ENCODE measurements around the gene POU2F1. TPM values are rescaled to one million over a fixed set of nuclear protein-coding genes. Genes with fewer than 3 reads are reported as not detected.

The POU2F1 gene
- total and polyA plus RNA-seq, 2 donors (not counting 3 experiments of a cell fraction or from before 2014, with no cell fraction given) = 6.0 to 12.9 TPM

DNA sequence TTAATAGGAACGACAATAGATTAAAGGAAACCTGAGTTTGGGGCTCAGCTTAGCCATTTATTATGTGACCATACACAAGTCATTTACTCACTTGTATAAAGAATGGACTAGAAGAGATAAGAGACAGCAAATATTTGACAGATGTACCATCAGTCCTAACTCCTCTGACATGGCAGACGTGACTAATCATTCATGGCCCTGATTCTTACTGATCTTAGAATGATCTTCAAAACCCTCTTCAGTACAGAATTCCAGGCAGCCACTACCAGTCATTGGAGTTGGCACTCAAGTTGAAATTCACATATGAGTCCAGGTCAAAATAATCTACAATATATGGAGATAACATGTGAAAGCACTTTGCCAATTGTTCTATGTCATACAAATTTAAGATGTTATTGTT is 21.0 kb upstream of the POU2F1 start:
- no peak for DNase-seq (ENCODE audit: low read depth, low spot score)
- Histone ChIP-seq H3K9me1 (replicated peaks; ENCODE audit: control insufficient read depth, extremely low read depth, insufficient read depth, low read length) (no peaks in the 10 kb centered on the region), H3K4me1 (ENCODE audit: control insufficient read depth, extremely low read depth, insufficient read depth, low read length) (peaks cover 6% of the 10 kb centered on the region), H2AFZ (ENCODE audit: low read depth, low read length) (no peak overlapping the region), H3K36me3 (ENCODE audit: control insufficient read depth in 2 of 2, extremely low read depth in 1 of 2, insufficient read depth in 2 of 2, low read length in 2 of 2) (no peaks in the 10 kb centered on the region), H3K4me3 (replicated peaks in 1 of 3; ENCODE audit: insufficient read depth in 1 of 3, low read depth in 1 of 3, low read length in 3 of 3) (no peak overlapping the region), H3K79me2 (ENCODE audit: control insufficient read depth, insufficient read depth, low read length) (no peaks in the 10 kb centered on the region), H3K27ac (ENCODE audit: insufficient read depth, low read depth, low read length) (no peak overlapping the region), H3K4me2 (ENCODE audit: insufficient read depth, low read length) (no peak overlapping the region), H3K27me3 (ENCODE audit: control insufficient read depth in 2 of 2, insufficient read depth in 2 of 2, low read length in 2 of 2) (peaks cover 9 to 15% of the 10 kb centered on the region in 2 experiments), H3K9me3 (replicated peaks; ENCODE audit: control insufficient read depth, insufficient read depth, low read length) (no peaks in the 10 kb centered on the region), H4K20me1 (replicated peaks; ENCODE audit: control insufficient read depth, extremely low read depth, insufficient read depth, low read length) (no peaks in the 10 kb centered on the region), H3K9ac (replicated peaks; ENCODE audit: extremely low read depth, insufficient read depth, low read length) (no peak overlapping the region)
- no TSS peak for BruUV-seq (replicated peaks)
- intact Hi-C loops (cut with micrococcal nuclease) = no loop called here
- TF ChIP-seq, protein P1, sequence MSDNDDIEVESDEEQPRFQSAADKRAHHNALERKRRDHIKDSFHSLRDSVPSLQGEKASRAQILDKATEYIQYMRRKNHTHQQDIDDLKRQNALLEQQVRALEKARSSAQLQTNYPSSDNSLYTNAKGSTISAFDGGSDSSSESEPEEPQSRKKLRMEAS (IDR thresholded peaks at IDR 0.05; ENCODE audit: insufficient read depth, insufficient read length) = no peak
- no peak for TF ChIP-seq EZH2 (IDR thresholded peaks at IDR 0.05; ENCODE audit: borderline replicate concordance, low read depth, low read length, severe bottlenecking)
- ChIA-PET CTCF (interaction anchor here (1.1 kb wide), 1 partner anchor 36 kb away, joined by 3 read pairs; no protein-coding TSS in a partner anchor), POLR2A (no interaction called here)
- no peak for FAIRE-seq
- dilution Hi-C loops (cut with MboI; ENCODE audit: extremely low pct_ligation_motif_present, low sequenced_read_pairs) = no loop called here

DNA sequence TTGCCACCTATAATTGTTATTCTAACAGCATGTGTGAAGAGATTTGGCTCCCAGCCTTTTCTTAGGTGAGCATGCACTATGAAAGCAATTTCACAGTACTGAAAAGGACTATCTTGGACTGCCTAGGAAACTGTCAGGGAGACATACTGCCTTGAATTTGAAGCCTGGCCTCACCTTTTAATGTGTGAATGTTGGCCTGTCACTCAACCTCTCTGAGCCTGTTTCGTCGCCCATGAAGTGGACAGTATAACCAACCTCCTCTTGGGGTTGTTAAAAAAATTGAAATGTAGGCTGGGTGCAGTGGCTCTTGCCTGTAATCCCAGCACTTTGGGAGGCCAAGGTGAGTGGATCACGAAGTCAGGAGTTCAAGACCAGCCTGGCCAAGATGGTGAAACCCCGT is 20.4 kb upstream of the POU2F1 start:
- FAIRE-seq (no peak), DNase-seq (ENCODE audit: low read depth, low spot score) (no peak)
- no peak overlapping the region for H3K27ac ChIP-seq (ENCODE audit: insufficient read depth, low read depth, low read length)
- no peaks in the 10 kb centered on the region for H3K9me3 ChIP-seq (replicated peaks; ENCODE audit: control insufficient read depth, insufficient read depth, low read length)
- dilution Hi-C loops (cut with MboI; ENCODE audit: extremely low pct_ligation_motif_present, low sequenced_read_pairs) (no loop called here), intact Hi-C loops (cut with micrococcal nuclease) (no loop called here)
- ChIA-PET POLR2A (no interaction called here), CTCF (no interaction called here)
- H3K4me1 ChIP-seq (ENCODE audit: control insufficient read depth, extremely low read depth, insufficient read depth, low read length) = peaks cover 6% of the 10 kb centered on the region
- no peak overlapping the region for H3K9ac ChIP-seq (replicated peaks; ENCODE audit: extremely low read depth, insufficient read depth, low read length)
- peaks cover 9 to 15% of the 10 kb centered on the region in 2 experiments for H3K27me3 ChIP-seq (ENCODE audit: control insufficient read depth in 2 of 2, insufficient read depth in 2 of 2, low read length in 2 of 2)
- H3K4me3 ChIP-seq (replicated peaks in 1 of 3; ENCODE audit: insufficient read depth in 1 of 3, low read depth in 1 of 3, low read length in 3 of 3) = no peak overlapping the region
- no TSS peak for BruUV-seq (replicated peaks)
- H3K79me2 ChIP-seq (ENCODE audit: control insufficient read depth, insufficient read depth, low read length) = no peaks in the 10 kb centered on the region
- H3K4me2 ChIP-seq (ENCODE audit: insufficient read depth, low read length) = no peak overlapping the region
- H4K20me1 ChIP-seq (replicated peaks; ENCODE audit: control insufficient read depth, extremely low read depth, insufficient read depth, low read length) = no peaks in the 10 kb centered on the region
- no peaks in the 10 kb centered on the region for H3K36me3 ChIP-seq (ENCODE audit: control insufficient read depth in 2 of 2, extremely low read depth in 1 of 2, insufficient read depth in 2 of 2, low read length in 2 of 2)
- no peaks in the 10 kb centered on the region for H3K9me1 ChIP-seq (replicated peaks; ENCODE audit: control insufficient read depth, extremely low read depth, insufficient read depth, low read length)
- H2AFZ ChIP-seq (ENCODE audit: low read depth, low read length) = no peak overlapping the region
- no peak for TF ChIP-seq EZH2 (IDR thresholded peaks at IDR 0.05; ENCODE audit: borderline replicate concordance, low read depth, low read length, severe bottlenecking)
- TF ChIP-seq POLR2AphosphoS5 (IDR thresholded peaks at IDR 0.05; ENCODE audit: insufficient read depth, low read depth, low read length) = no peak
- no peak for TF ChIP-seq GATA2 (IDR thresholded peaks at IDR 0.05; ENCODE audit: insufficient read depth, insufficient read length, low read depth, low read length)
